Measurements from ENCODE around the gene ARPC1B.

Gene ARPC1B

DNA sequence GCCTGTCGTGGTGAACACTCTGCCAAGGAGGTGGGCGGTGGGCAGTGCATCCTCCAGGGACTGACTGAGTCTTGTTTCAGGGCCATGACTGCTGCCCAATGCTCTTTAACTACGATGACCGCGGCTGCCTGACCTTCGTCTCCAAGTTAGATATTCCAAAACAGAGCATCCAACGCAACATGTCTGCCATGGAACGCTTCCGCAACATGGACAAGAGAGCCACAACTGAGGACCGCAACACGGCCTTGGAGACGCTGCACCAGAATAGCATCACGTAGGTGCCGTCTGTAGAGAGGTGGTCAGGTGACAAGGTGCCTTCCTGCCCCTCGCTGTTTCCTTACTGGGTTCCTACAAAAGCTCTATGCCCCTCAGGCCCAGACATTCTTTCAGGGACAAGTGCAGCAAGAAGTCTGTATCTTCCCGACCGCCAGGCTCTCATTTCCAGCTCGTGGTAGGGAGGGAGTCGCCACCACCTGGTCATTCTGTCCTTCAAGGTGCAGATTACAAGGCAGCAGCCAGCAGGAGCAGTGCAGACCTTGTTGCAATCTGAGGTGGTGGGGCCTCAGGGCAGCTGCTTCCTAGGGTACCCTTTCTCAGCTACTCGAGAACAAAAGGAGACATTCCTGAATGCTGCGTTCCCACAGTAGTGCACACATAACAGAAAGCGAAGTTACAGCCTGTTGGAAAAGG is 14.9 kb upstream of the ARPC1B start:
- no peak for DNase-seq (ENCODE audit: low read depth)
- no peak for TF ChIP-seq CTCF (IDR thresholded peaks at IDR 0.05; ENCODE audit: control insufficient read depth, insufficient read depth, low read depth, low read length, missing control alignments)
- no peak overlapping the region for H3K4me3 ChIP-seq (ENCODE audit: control insufficient read depth, low read depth, low read length)

DNA sequence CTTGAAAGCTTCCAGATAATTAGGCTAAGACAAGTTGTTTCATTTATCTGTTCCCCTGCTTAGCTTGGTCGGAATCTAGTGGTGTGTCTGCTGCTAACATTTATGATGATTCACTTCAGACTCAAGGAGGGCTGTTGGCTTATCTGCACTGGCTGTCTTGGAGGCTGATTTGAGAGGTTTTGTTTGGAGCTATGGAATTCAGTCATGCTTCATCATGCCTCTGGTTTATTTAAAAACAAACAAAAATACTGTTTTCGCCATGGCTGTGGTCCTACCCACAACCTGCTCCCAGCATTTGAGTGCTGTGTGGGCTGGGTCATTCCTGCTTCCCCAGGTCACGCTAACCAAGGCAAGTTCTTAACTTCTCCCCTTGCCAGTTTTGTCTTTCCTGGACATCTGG is 11.7 kb upstream of the ARPC1B start:
- peak; percentile 70 for DNase-seq (ENCODE audit: low read depth)
- H3K4me3 ChIP-seq (ENCODE audit: control insufficient read depth, low read depth, low read length) = no peak overlapping the region
- no peak for TF ChIP-seq CTCF (IDR thresholded peaks at IDR 0.05; ENCODE audit: control insufficient read depth, insufficient read depth, low read depth, low read length, missing control alignments)

DNA sequence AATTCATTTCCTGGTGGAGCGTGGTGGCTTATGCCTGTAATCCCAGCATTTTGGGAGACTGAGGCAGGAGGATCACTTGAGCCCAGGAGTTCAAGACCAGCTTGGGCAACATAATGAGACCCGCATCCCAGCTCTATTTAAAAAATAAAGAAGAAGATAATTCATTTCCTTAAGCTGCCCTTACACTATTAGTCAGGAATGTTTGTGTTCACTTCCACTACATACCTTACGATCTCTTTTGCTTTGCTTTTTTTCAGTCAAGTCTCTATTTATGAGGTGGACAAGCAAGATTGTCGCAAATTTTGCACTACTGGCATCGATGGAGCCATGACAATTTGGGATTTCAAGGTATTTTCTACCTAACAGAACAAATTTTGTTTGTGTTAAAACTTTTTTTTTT is 11.2 kb upstream of the ARPC1B start:
- no peak for TF ChIP-seq CTCF (IDR thresholded peaks at IDR 0.05; ENCODE audit: control insufficient read depth, insufficient read depth, low read depth, low read length, missing control alignments)
- DNase-seq (ENCODE audit: low read depth) = no peak
- no peak overlapping the region for H3K4me3 ChIP-seq (ENCODE audit: control insufficient read depth, low read depth, low read length)

DNA sequence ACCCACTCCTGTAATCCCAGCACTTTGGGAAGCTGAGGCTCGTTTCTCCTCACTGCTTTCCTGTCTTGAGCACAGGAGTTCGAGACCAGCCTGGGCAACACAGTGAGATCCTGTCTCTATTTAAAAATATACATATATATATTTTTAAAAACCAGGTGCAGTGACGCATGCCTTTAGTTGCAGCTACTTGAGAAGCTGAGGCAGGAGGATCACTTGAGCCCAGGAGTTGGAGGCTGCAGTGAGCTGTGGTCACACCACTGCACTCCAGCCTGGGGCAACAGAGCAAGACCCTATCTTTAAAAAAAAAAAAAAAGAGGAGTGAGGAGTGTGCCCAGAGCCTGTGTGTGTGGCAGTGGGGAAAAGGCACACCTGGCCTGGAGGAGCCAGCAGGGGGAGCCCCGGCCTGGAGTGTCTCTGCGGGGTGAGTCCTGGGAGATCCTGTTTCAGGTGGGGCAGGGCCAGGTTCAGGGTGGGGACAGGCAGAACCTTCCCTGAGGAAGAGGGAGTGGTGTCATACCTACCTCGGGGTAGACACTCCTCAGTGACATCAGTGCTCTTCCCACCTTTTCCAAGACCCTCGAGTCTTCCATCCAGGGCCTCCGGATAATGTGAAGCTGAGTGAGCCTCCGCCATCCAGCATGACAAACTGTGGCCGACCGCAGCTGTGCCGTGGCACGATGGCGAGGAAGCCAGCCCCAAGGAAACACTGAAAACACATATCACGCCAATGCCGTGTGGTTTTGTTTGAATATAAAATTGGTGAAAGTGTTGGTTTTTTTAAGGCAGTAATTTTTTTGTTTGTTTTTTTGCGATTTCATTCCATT is 9.0 kb upstream of the ARPC1B start:
- peak; percentile 49 for TF ChIP-seq CTCF (IDR thresholded peaks at IDR 0.05; ENCODE audit: control insufficient read depth, insufficient read depth, low read depth, low read length, missing control alignments)
- no peak for DNase-seq (ENCODE audit: low read depth)
- H3K4me3 ChIP-seq (ENCODE audit: control insufficient read depth, low read depth, low read length) = no peak overlapping the region

DNA sequence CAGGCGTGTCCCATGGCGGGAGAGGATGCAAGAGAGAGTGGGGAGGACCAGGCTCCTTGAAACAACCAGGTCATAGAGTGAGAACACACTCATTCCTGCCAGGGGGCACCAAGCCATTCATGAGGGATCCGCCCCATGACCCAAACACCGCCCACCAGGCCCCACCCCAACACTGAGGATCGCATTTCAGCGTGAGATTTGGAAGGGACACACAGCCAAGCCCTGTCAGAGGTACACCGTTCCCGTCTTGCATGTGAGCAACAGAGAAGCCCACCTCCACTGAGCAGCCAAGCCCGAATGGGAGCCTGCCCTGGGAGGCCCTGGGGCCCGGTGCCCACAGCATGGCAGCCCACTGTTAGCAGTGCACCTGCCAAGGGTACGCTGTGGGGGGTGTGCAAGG is 7.9 kb upstream of the ARPC1B start:
- no peak for DNase-seq (ENCODE audit: low read depth)
- no peak overlapping the region for H3K4me3 ChIP-seq (ENCODE audit: control insufficient read depth, low read depth, low read length)
- no peak for TF ChIP-seq CTCF (IDR thresholded peaks at IDR 0.05; ENCODE audit: control insufficient read depth, insufficient read depth, low read depth, low read length, missing control alignments)

DNA sequence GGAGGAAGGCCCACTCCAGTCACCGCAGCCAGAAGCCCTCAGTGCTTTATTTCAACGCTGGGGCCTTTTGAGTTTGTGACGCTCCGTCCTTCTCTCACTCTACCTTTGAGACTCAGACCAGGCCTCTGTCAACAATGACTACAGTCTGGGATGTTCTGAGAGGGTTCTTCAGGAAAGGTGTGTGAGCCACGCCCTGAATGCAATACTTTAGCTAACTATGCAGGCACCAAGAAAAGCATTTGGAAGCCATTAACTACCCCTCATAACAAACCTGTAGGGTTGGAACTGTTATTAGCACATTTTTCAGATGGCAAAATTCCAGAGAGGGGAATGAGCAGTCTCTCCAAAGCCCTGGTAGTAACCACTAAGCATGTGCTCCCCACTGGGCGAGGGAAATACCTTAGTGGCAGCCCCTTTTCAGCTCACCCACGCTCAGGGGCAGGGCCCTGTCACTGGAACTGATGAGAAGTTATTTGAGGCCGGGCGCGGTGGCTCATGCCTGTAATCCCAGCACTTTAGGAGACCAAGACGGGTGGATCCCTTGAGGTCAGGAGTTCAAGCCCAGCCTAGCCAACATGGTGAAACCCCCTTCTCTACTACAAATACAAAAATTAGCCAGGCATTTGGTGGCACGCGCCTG is 5.7 kb upstream of the ARPC1B start:
- DNase-seq (ENCODE audit: low read depth) = no peak
- TF ChIP-seq CTCF (IDR thresholded peaks at IDR 0.05; ENCODE audit: control insufficient read depth, insufficient read depth, low read depth, low read length, missing control alignments) = no peak
- no peak overlapping the region for H3K4me3 ChIP-seq (ENCODE audit: control insufficient read depth, low read depth, low read length)

Data from AG09309 (cell line).